Natural killer cell treated with Interleukin-12 subunit alpha and Interleukin-12 subunit beta and Interleukin-15 and Interleukin-18, amount 100 ng/mL, for 72 hours (primary cell): ENCODE data around the gene PCGF1. TPM values are rescaled to one million over a fixed set of nuclear protein-coding genes. Genes with fewer than 3 reads are reported as not detected.

Experiments
- ATAC-seq, 2 donors: fragments of 150-1000 bp; cut with Tn5 transposase in 1 of 2; sonication (Bioruptor Pico), chemical (Tn5 transposase) in 1 of 2; 2 replicates each; pipeline ENCODE4 v1.10.0; 2021
- DNase-seq: peaks from one replicate; pipeline ENCODE4 v3.0.0; 2022; ENCODE audit warnings: low spot score
- H3K27ac Mint-ChIP-seq, 2 donors: 1 replicate in 1 of 2; 2 replicates in 1 of 2; pipeline ENCODE4 v1.8.0; 2022; ENCODE audit warnings: mixed read lengths in 2 of 2, mild to moderate bottlenecking in 1 of 2, moderate library complexity in 1 of 2
- H3K27me3 Mint-ChIP-seq, 2 donors: 1 replicate in 1 of 2; 2 replicates in 1 of 2; pipeline ENCODE4 v1.8.0; 2022; ENCODE audit warnings: mixed read lengths in 2 of 2
- H3K36me3 Mint-ChIP-seq: one replicate; pipeline ENCODE4 v1.8.0; 2022; ENCODE audit warnings: mixed read lengths
- H3K4me1 Mint-ChIP-seq, 2 donors: 1 replicate in 1 of 2; 2 replicates in 1 of 2; pipeline ENCODE4 v1.8.0; 2022; ENCODE audit warnings: low read depth in 2 of 2, mixed read lengths in 2 of 2, mild to moderate bottlenecking in 1 of 2
- H3K4me3 Mint-ChIP-seq: one replicate; pipeline ENCODE4 v1.8.0; 2022; ENCODE audit warnings: mixed read lengths
- H3K9me3 Mint-ChIP-seq: 2 replicates; pipeline ENCODE4 v1.8.0; 2022; ENCODE audit warnings: mixed read lengths
- total RNA-seq, 2 donors: library from RNA; stranded (reverse); gene quantifications; one replicate each; pipeline ENCODE4 v1.2.3, GENCODE V29; 2022

PCGF1 gene
- total RNA-seq, 2 donors from 2014 or later, result 31.3 to 41.3 TPM

DNA sequence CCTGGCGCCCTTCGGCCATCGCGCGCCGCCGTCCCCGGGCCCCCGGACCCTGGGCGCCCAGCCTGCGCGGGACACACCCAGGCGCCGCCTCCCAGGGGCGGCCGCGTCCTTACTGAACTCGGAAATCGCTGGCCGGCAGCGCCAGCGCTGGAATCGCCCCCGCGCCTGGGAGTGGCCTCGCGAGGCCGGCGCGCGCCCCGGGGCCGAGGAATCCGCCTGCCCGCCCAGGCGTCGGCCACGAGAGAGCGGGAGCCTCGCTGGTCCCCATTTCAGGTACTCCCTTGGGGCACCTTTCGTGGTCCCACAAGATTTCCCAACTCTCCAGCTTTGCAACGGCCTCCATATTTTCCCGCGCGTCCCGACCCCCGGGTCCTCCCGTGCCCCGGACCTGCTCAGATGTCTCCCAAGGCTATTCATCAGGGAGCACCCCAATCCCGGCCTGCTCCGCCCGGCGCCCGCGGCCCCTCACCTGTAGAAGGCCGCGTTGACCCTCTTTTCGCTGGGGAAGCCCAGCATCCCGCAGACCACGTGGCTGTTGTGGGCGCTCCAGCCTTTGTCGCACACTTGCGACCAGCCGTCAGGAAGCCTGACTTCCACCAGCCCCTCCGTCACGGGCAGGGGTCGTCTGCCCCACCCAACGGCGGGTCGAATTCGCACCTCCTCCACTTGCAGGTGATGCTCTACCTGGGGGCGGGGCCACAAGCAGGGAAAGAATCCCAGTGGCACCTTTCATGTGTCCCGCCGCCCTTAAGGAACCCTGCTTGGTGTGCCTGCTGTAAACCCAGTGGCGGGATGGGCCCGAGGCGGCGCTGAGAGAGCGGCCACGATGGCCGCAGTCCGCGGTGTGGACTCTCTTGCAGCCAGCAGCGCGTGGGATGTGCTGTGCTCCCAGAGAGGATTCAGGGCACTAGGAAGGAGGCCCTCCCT, 41.7 kb upstream of the PCGF1 start:
- Mint-ChIP-seq H3K27me3 (peaks cover 38 to 58% of the 10 kb centered on the region in 2 donors), H3K27ac (no peak overlapping the region), H3K36me3 (no peaks in the 10 kb centered on the region), H3K9me3 (no peaks in the 10 kb centered on the region), H3K4me3 (peak overlapping the region; percentile 31), H3K4me1 (peaks cover 12 to 19% of the 10 kb centered on the region in 2 donors)
- peak; percentile 73 to 80 for ATAC-seq
- DNase-seq, result peak; percentile 56

DNA sequence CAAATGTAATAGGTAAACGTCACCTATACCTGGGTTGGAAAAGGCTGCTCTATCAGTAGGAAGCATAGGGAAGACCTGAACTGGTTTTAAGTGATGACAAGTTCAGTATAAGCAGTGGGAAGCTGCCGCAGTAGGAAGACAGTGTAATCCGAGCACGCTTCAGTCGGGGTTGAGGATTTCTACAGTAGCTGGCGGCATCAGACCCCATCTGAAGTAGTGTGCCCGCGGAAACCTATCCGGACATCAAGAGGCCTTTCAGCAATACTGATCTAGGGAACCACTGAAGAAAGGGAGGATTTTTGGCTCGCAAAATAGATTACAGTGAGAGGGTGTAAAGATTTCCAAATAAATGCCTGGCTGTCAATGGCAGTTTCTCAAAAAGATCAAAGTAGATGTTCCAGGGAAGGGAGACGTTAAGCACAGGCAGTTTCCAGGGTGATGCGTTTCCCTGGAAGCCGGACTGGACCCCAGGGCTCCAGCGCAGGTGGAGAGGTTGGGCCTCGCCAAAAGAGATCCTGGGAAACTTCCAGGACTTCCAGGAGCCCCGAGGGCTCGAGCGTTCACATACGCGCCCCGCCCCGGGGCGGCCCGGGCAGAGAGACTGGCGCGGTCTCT, 40.9 kb upstream of the PCGF1 start:
- Mint-ChIP-seq H3K4me1 (peaks cover 12 to 15% of the 10 kb centered on the region in 2 donors), H3K27me3 (peaks cover 38 to 59% of the 10 kb centered on the region in 2 donors), H3K9me3 (no peaks in the 10 kb centered on the region), H3K36me3 (no peaks in the 10 kb centered on the region), H3K4me3 (peak overlapping the region; percentile 63), H3K27ac (no peak overlapping the region)
- no peak for DNase-seq
- ATAC-seq, result no peak

DNA sequence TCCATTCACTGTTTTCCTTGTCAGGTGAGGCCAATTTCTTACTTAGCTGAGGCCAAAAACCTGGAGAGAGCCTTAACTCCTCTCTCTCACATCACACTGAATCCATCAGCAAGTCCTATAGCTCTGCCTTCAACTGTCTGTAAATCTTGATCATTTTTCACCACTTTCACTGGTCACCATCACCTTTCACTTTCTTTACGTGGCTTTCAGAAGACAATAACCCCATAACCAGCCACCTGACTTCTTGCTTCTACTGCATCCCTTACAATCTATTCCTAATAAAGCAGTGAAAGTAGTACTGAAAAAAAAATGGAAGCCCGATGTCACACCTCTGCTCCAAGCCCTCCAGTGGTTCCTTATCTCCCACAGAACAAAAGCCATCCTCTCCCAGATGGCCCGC, 38.5 kb upstream of the PCGF1 start:
- Mint-ChIP-seq H3K27ac (no peak overlapping the region), H3K4me3 (no peak overlapping the region), H3K36me3 (no peaks in the 10 kb centered on the region), H3K4me1 (peaks cover 0 to 3% of the 10 kb centered on the region in 2 donors), H3K9me3 (no peaks in the 10 kb centered on the region), H3K27me3 (peaks cover 41 to 64% of the 10 kb centered on the region in 2 donors)
- ATAC-seq (no peak), DNase-seq (no peak)

- H3K4me1 Mint-ChIP-seq, result peaks cover 0 to 3% of the 10 kb centered on the region in 2 donors
- no peak overlapping the region for H3K4me3 Mint-ChIP-seq
- no peaks in the 10 kb centered on the region for H3K9me3 Mint-ChIP-seq
- no peak for ATAC-seq
- no peak overlapping the region for H3K27ac Mint-ChIP-seq
- no peaks in the 10 kb centered on the region for H3K36me3 Mint-ChIP-seq
- H3K27me3 Mint-ChIP-seq, result peaks cover 35 to 57% of the 10 kb centered on the region in 2 donors
- no peak for DNase-seq
Observed at GRCh38 chr2:74544634-74545033, 37.1 kb upstream of the PCGF1 start.

- Mint-ChIP-seq H3K27ac (no peak overlapping the region), H3K4me3 (no peak overlapping the region), H3K9me3 (no peaks in the 10 kb centered on the region), H3K36me3 (no peaks in the 10 kb centered on the region), H3K4me1 (peaks cover 0 to 6% of the 10 kb centered on the region in 2 donors), H3K27me3 (peaks cover 43 to 65% of the 10 kb centered on the region in 2 donors)
- ATAC-seq (no peak), DNase-seq (no peak)
Observed at GRCh38 chr2:74542978-74543377, 35.5 kb upstream of the PCGF1 start.

- DNase-seq (no peak), ATAC-seq (no peak)
- Mint-ChIP-seq H3K27me3 (peaks cover 37 to 50% of the 10 kb centered on the region in 2 donors), H3K4me1 (peaks cover 0 to 6% of the 10 kb centered on the region in 2 donors), H3K4me3 (no peak overlapping the region), H3K36me3 (no peaks in the 10 kb centered on the region), H3K9me3 (no peaks in the 10 kb centered on the region), H3K27ac (no peak overlapping the region)
Observed at GRCh38 chr2:74540291-74540690, 32.8 kb upstream of the PCGF1 start.

DNA sequence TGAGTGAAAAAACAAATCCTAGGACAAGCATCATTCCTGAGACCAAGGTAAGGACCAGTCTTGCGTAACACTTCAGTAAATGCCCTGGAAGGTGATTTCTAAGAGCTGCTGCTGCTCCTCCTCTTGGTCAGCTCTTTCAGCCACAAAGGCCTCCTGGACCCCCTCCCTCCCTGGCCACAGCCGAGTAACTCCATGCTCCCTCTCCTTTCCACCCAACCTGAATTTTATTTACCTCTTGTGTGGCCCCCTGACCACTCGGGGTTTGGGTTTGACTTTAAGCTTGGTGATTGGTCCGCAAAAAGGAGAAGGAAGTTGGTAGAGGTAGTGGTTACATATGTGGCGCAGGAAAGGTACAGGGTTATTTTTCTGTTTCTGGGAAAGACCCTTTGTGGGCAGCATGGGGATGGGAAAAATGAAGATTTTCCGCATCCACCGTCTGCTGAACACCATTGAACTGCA, 31.4 kb upstream of the PCGF1 start:
- no peak for ATAC-seq
- Mint-ChIP-seq H3K27ac (no peak overlapping the region), H3K9me3 (no peaks in the 10 kb centered on the region), H3K4me1 (peaks cover 0 to 6% of the 10 kb centered on the region in 2 donors), H3K36me3 (no peaks in the 10 kb centered on the region), H3K27me3 (peaks cover 33 to 39% of the 10 kb centered on the region in 2 donors), H3K4me3 (no peak overlapping the region)
- no peak for DNase-seq

- no peak for ATAC-seq
- H3K4me1 Mint-ChIP-seq, result peaks cover 6 to 15% of the 10 kb centered on the region in 2 donors
Observed at GRCh38 chr2:74537140-74537539, 29.6 kb upstream of the PCGF1 start.

GRCh38 chr2:74536166-74536950, 28.9 kb upstream of the PCGF1 start:
- Mint-ChIP-seq H3K27me3 (peaks cover 24% of the 10 kb centered on the region in 2 donors), H3K9me3 (no peaks in the 10 kb centered on the region), H3K4me3 (no peak overlapping the region), H3K36me3 (peaks cover 7% of the 10 kb centered on the region), H3K27ac (peak overlapping the region in 1 of 2 donors; percentile 3), H3K4me1 (peaks cover 14 to 22% of the 10 kb centered on the region in 2 donors)
- ATAC-seq, result peak in 1 of 2 donors; percentile 18
- DNase-seq, result no peak

More at GRCh38 chr2:74537140-74537539, 29.6 kb upstream of the PCGF1 start:
- no peak overlapping the region for H3K4me3 Mint-ChIP-seq
- H3K36me3 Mint-ChIP-seq, result peaks cover 4% of the 10 kb centered on the region
- H3K9me3 Mint-ChIP-seq, result no peaks in the 10 kb centered on the region
- H3K27me3 Mint-ChIP-seq, result peaks cover 24 to 26% of the 10 kb centered on the region in 2 donors
- DNase-seq, result no peak
- peak overlapping the region in 1 of 2 donors; percentile 3 for H3K27ac Mint-ChIP-seq

DNA sequence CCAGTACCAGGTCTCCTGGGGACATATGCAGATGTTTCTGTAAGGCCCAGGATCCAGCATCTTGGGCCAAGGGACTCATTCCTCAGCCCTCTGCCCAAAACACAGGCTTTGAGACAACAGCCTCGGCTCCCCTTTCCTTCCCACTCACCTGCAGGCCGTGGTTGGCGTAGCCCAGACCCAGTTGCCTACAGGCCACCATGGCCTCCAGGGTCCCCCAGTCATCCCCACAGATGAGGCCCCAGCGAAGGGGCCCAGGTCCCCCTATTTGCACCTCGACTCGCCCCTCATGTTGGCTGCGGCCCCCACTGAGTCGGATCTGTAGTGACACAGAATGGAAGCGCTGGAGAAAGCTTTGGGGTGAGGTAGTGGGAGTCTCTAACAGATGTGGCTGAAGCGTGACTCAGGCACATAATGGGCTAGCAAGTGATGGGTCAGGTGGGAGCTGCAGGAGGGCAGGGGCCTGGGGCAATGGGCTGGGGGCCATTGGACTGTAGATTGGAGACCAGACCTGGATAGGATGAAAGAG, 28.0 kb upstream of the PCGF1 start:
- no peak overlapping the region for H3K27ac Mint-ChIP-seq
- peaks cover 24% of the 10 kb centered on the region in 2 donors for H3K27me3 Mint-ChIP-seq
- peaks cover 22 to 30% of the 10 kb centered on the region in 2 donors for H3K4me1 Mint-ChIP-seq
- no peak overlapping the region for H3K4me3 Mint-ChIP-seq
- no peaks in the 10 kb centered on the region for H3K9me3 Mint-ChIP-seq
- DNase-seq, result no peak
- no peak for ATAC-seq
- H3K36me3 Mint-ChIP-seq, result peaks cover 7% of the 10 kb centered on the region

DNA sequence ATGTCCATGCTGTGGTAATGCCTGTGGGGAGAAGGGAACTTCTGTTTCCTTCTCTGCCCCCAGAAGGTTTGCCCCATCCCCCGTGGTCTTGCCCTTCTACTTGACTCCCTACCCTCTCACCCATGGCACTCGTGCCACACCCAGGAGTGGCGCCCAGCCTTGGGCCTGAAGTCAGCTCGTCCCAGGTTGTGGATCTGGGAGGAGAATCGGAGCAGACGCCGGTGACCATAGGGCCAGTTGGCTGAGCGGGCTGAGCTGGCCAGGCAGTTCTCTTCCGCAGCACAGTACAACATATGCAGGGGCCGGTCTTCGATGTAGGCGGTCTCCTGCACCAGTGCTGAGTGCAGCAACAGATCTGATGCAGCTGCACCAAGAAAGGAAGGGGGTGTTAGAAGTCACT, 26.9 kb upstream of the PCGF1 start:
- Mint-ChIP-seq H3K4me3 (no peak overlapping the region), H3K27ac (no peak overlapping the region), H3K9me3 (no peaks in the 10 kb centered on the region), H3K36me3 (peaks cover 7% of the 10 kb centered on the region), H3K4me1 (peaks cover 24 to 30% of the 10 kb centered on the region in 2 donors), H3K27me3 (peaks cover 23 to 24% of the 10 kb centered on the region in 2 donors)
- DNase-seq (no peak), ATAC-seq (no peak)

- no peak for ATAC-seq
- no peak overlapping the region for H3K4me3 Mint-ChIP-seq
- H3K27ac Mint-ChIP-seq, result no peak overlapping the region
- H3K27me3 Mint-ChIP-seq, result peaks cover 14 to 15% of the 10 kb centered on the region in 2 donors
- peaks cover 13% of the 10 kb centered on the region for H3K36me3 Mint-ChIP-seq
- H3K4me1 Mint-ChIP-seq, result peaks cover 31 to 32% of the 10 kb centered on the region in 2 donors
- DNase-seq, result no peak
- H3K9me3 Mint-ChIP-seq, result no peaks in the 10 kb centered on the region
Observed at GRCh38 chr2:74533464-74533863, 26.0 kb upstream of the PCGF1 start.

- H3K36me3 Mint-ChIP-seq, result peaks cover 19% of the 10 kb centered on the region
- peak overlapping the region; percentile 91 for H3K4me3 Mint-ChIP-seq
- peaks cover 39 to 40% of the 10 kb centered on the region in 2 donors for H3K4me1 Mint-ChIP-seq
- no peak for DNase-seq
- H3K9me3 Mint-ChIP-seq, result no peaks in the 10 kb centered on the region
- H3K27me3 Mint-ChIP-seq, result peaks cover 2 to 3% of the 10 kb centered on the region in 2 donors
- peak overlapping the region; percentile 96 to 98 for H3K27ac Mint-ChIP-seq
- no peak for ATAC-seq
Observed at GRCh38 chr2:74532222-74532621, 24.7 kb upstream of the PCGF1 start.
